LNCAP (cell line): ENCODE data around the gene SMOC1.

Source experiments
- TF ChIP-seq, protein P1 (sequence below): fragments of 450-650 bp; IDR thresholded peaks from 2 replicates; pipeline ENCODE4 v1.5.1; 2017; ENCODE audit warnings: mild to moderate bottlenecking

Gene SMOC1

DNA sequence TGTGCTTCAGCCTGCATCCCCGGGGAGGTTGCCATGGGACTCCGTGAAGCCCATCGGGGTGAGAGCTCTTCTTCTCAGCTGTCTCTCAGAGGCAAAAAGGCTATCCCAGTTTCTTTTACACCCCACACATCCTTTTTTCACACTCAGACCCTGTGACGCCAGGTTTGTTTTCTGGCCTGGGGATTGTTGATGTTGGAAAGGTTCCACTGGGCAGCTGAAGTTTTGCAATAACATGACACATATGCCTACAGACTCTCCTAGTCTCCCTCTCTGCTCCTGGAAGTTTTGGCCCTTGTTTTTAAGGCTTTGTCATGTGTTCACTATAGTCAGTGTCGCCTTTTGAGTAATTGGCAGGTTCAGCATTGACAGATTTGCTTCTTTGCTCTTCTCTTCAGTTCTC is 118.6 kb downstream of the SMOC1 start:
- TF ChIP-seq, protein P1, sequence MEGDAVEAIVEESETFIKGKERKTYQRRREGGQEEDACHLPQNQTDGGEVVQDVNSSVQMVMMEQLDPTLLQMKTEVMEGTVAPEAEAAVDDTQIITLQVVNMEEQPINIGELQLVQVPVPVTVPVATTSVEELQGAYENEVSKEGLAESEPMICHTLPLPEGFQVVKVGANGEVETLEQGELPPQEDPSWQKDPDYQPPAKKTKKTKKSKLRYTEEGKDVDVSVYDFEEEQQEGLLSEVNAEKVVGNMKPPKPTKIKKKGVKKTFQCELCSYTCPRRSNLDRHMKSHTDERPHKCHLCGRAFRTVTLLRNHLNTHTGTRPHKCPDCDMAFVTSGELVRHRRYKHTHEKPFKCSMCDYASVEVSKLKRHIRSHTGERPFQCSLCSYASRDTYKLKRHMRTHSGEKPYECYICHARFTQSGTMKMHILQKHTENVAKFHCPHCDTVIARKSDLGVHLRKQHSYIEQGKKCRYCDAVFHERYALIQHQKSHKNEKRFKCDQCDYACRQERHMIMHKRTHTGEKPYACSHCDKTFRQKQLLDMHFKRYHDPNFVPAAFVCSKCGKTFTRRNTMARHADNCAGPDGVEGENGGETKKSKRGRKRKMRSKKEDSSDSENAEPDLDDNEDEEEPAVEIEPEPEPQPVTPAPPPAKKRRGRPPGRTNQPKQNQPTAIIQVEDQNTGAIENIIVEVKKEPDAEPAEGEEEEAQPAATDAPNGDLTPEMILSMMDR, result no peak

DNA sequence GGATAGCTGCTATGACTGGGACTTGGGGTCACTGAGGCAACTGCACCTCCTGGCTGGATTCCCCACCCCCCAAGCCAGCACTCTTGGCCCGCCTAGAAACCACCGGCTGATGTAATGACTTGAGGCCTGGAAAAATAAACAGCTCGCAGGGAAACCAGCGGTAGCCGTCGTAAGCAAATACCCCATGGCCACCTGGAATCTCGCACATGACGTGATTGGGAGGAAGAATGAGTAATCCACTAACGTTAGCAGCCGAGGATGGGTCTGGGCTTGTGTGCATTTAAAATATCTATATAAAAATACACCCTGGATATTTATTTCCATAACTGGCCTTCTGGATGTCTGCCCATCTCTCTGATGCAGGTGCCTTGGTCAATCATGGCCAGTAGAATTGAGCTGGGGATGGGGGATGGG is 120.1 kb downstream of the SMOC1 start:
- TF ChIP-seq, protein P1, result no peak

DNA sequence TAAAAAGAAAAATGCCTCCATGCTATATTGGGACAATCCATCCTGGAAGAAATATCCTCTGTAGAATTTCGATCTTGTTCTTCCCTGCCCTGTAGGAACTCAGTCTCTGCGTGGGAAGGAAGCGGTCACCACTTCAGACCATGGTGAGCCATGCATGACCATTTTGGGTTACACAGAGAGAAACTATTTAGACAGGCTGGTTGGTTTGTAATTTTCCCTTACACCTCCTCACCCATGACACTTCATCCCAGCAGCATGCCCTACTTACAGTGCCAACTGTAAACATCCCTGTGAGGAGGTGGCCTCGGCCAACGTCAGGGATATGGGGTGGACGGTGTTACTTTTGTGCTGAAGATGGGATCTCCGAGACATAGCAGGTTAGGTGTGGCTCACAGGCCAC is 121.4 kb downstream of the SMOC1 start:
- TF ChIP-seq, protein P1, result no peak

DNA sequence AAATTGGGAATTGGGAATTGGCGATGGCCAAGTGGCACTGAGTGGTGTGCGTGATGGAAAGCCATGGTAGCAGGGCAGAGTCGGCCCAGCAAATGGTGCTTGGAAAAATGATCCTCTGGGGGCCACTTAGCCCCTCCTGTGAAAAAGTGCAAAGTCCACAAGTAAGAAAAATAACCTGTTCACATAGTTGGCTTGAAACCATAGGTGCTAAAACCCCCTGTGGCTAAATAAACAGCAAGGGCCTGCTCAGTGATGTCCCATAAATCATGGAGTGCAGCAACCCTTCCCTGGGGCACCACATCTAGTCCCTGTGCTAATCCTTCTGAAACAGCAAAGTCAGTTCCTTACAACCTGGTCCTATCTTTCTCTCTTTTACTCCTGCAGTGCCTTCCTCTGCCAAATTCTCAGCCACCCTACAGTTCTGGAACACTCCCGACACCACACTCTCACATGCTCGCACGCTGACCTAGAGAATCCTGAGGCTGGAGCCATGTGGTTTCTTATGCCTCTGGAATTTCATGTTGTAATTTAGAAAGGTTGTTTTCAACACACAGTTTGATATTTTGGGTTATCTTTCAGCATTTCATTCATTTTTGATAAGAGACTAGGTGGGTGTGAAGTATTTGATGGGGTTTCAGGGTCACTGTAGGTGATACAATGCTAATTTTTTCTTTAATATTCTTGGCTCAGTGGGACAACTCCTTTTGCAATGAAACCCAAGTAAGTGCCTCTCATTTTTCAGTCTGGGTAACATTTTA is 123.6 kb downstream of the SMOC1 start:
- TF ChIP-seq, protein P1, result no peak

DNA sequence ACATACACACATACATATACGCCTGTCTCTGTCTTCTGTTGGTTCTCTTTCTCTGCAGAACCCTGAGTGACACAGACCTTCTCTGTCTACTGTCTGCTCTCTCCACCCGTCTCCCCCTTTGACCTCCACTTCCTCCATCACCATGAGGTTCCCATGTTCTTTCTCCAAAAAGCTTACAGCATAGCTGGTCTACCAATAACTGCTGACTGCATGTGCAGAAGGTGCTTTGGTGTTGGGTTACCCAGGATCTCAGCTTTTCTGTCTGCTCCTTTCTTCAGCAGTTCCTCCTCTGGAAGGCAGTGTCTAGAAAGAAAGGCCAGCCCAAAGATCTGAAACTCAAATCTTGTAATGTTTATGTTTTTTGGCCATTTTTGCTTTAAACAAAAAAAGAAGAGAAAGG is 125.6 kb downstream of the SMOC1 start:
- TF ChIP-seq, protein P1, result no peak

DNA sequence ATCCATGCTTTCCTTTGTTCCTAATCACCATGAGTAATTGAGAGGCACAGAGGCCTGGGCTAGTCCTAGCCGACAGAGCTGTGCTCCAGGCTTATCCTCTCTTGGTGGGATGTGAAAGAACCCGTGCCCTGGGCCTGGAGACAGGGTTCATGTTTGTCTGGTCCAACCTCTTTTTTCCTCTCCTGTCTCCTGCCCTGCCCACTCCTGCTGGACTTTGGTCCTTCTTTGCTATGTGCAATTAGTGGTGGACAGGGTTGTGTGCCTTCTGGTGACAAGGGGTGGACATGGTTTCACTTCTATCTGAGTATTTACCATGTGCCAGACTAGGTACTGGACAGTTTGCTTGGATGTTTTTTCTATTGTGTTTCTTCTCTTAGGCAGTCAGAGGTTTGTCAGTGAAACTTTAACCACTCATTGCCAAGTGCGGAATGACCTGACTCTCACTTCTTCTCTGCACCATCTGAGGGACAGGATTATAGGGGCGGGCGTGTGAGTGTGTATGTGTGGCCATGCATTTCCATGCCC is 126.1 kb downstream of the SMOC1 start:
- TF ChIP-seq, protein P1, result no peak

DNA sequence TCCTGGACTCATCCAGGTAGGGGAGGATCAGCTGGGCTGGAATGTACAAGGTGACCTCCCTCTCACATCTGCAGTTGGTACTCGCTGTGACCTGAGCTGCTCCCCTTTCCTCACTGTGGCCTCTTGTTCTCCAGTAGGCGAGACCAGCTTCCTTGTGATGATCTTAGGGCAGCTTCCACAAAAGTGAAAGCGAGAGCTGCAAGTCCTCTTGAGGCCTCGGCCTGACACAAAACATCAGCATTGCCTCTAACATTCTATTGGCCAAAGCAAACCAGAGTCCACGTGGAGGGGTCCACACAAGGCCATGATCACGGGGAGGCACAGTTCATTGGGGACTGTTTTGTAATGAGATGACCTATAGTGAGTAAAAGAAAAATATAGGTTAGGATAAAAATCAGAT is 127.5 kb downstream of the SMOC1 start:
- TF ChIP-seq, protein P1, result no peak
